ENCODE data around the gene GABRR1. TPM values are rescaled to one million over a fixed set of nuclear protein-coding genes. Genes with fewer than 3 reads are reported as not detected.
A peak's percentile ranks its signal among the peaks of the same experiment; 100 is the strongest.

The GABRR1 gene
- total RNA-seq, 4 donors from 2014 or later: 0.20 to 0.25 TPM; not detected in 2

- DNase-seq: no peak
- Histone ChIP-seq H3K36me3 (no peaks in the 10 kb centered on the region), H3K4me1 (peaks cover 26 to 37% of the 10 kb centered on the region in 2 donors), H3K27me3 (no peaks in the 10 kb centered on the region), H3K4me3 (peak overlapping the region in 2 of 4 donors; percentile 74 to 78), H3K27ac (peak overlapping the region; percentile 94 to 99 (median 98)), H3K9me3 (no peaks in the 10 kb centered on the region)
- TF ChIP-seq CTCF (IDR thresholded peaks at IDR 0.05 in 4 of 5, conservative IDR thresholded peaks at IDR 0.05 in 1 of 5) (no peak), POLR2A (IDR thresholded peaks at IDR 0.05) (no peak)
- intact Hi-C loops (cut with DNase I; ENCODE audit: low total_unique reads) (loop anchor here (2.0 to 10.0 kb wide), 2 partner anchors 18 to 210 kb away; partner anchors contain the start of gene UBE2J1), in situ Hi-C loops (cut with MboI; ENCODE audit: low sequenced_read_pairs in 4 of 4) (no loop called here)
- ATAC-seq: no peak
Measured at GRCh38 chr6:89144354-89144906, 72.7 kb downstream of the GABRR1 start.

- in situ Hi-C loops (cut with MboI; ENCODE audit: low sequenced_read_pairs in 4 of 4) (no loop called here), intact Hi-C loops (cut with DNase I; ENCODE audit: low total_unique reads) (loop anchor here (10.0 kb wide), 1 partner anchor 214 kb away; the partner anchor contains the start of gene UBE2J1)
- H3K4me3 ChIP-seq: no peak overlapping the region
- H3K36me3 ChIP-seq: no peaks in the 10 kb centered on the region
- no peaks in the 10 kb centered on the region for H3K27me3 ChIP-seq
- H3K4me1 ChIP-seq: peaks cover 21 to 42% of the 10 kb centered on the region in 2 donors
- ATAC-seq (peak; percentile 71 to 92), DNase-seq (peak in 1 of 2 donors; percentile 20)
- no peaks in the 10 kb centered on the region for H3K9me3 ChIP-seq
- TF ChIP-seq POLR2A (IDR thresholded peaks at IDR 0.05) (no peak), CTCF (IDR thresholded peaks at IDR 0.05 in 4 of 5, conservative IDR thresholded peaks at IDR 0.05 in 1 of 5) (no peak)
- H3K27ac ChIP-seq: peak overlapping the region; percentile 29 to 64 (median 48)
Measured at GRCh38 chr6:89140347-89141156, 76.6 kb downstream of the GABRR1 start.

GRCh38 chr6:89139509-89140346, 77.4 kb downstream of the GABRR1 start:
- ATAC-seq: no peak
- Histone ChIP-seq H3K4me3 (no peak overlapping the region), H3K27me3 (no peaks in the 10 kb centered on the region), H3K27ac (peak overlapping the region; percentile 29 to 64 (median 48)), H3K9me3 (no peaks in the 10 kb centered on the region), H3K4me1 (peaks cover 16 to 38% of the 10 kb centered on the region in 2 donors), H3K36me3 (no peaks in the 10 kb centered on the region)
- in situ Hi-C loops (cut with MboI; ENCODE audit: low sequenced_read_pairs in 4 of 4) (no loop called here), intact Hi-C loops (cut with DNase I; ENCODE audit: low total_unique reads) (loop anchor here (10.0 kb wide), 1 partner anchor 215 kb away; the partner anchor contains the start of gene UBE2J1)
- no peak for DNase-seq
- TF ChIP-seq POLR2A (IDR thresholded peaks at IDR 0.05): no peak
- no peak for TF ChIP-seq CTCF (IDR thresholded peaks at IDR 0.05 in 4 of 5, conservative IDR thresholded peaks at IDR 0.05 in 1 of 5)

- Histone ChIP-seq H3K27ac (no peak overlapping the region), H3K36me3 (no peaks in the 10 kb centered on the region), H3K9me3 (no peaks in the 10 kb centered on the region), H3K4me3 (no peak overlapping the region), H3K4me1 (peaks cover 10 to 32% of the 10 kb centered on the region in 2 donors), H3K27me3 (no peaks in the 10 kb centered on the region)
- TF ChIP-seq POLR2A (IDR thresholded peaks at IDR 0.05) (no peak), CTCF (IDR thresholded peaks at IDR 0.05 in 4 of 5, conservative IDR thresholded peaks at IDR 0.05 in 1 of 5) (no peak)
- in situ Hi-C loops (cut with MboI; ENCODE audit: low sequenced_read_pairs in 4 of 4) (no loop called here), intact Hi-C loops (cut with DNase I; ENCODE audit: low total_unique reads) (no loop called here)
- ATAC-seq (peak; percentile 20 to 34), DNase-seq (no peak)
Measured at GRCh38 chr6:89138173-89138572, 79.0 kb downstream of the GABRR1 start.

All from gastrocnemius medialis (tissue), 4 donors.